T-cell (primary cell): ENCODE measurements around the gene ZNF93. TPM values are rescaled to one million over a fixed set of nuclear protein-coding genes. Genes with fewer than 3 reads are reported as not detected.
"Not testable (repeated sequence)": the region's sequence is repeated elsewhere in the genome, so short reads cannot be mapped to it uniquely, and the experiment has no call there.

ENCODE experiments used
- ATAC-seq, 4 experiments: fragments of 200-7000 bp in 3 of 4; fragments of 150-1000 bp in 1 of 4; cut with Tn5 transposase; replicated peaks in 1 of 4; 1 replicate in 3 of 4; 2 replicates in 1 of 4; pipeline ENCODE4 v1.10.0; 2021; ENCODE audit warnings: moderate library complexity in 3 of 4, mild to moderate bottlenecking in 2 of 4, moderate number of reproducible peaks in 1 of 4
- CTCF ChIA-PET, 2 donors: fragments of 300-600 bp; sonication (Branson Sonifier 250); formaldehyde crosslinking; loops; one replicate each; lab custom pipeline; 2022; ENCODE audit warnings: antibody characterized with exemption in 2 of 2; lab: Charles Lee
- POLR2A ChIA-PET, 2 donors: fragments of 300-600 bp; sonication (Branson Sonifier 250); formaldehyde crosslinking; loops; one replicate each; lab custom pipeline; 2022; ENCODE audit warnings: antibody characterized with exemption in 2 of 2; lab: Charles Lee
- DNase-seq, 35 experiments: peaks; one replicate each; pipeline versions ENCODE4 v3.0.0 to v3.0.0-alpha.2; 2013 to 2023
- H3K27ac ChIP-seq: one replicate; pipeline ENCODE4 v1.5.1; 2013; ENCODE audit warnings: low read length
- H3K27me3 ChIP-seq, 2 experiments: replicated peaks in 1 of 2; 1 replicate in 1 of 2; 2 replicates in 1 of 2; pipeline versions ENCODE4 v1.6.1 to v1.7.0; 2013; ENCODE audit warnings: low read length in 1 of 2, mixed read lengths in 1 of 2; ENCODE audit not compliant: control insufficient read depth in 2 of 2, insufficient read depth in 2 of 2; ENCODE audit errors: extremely low read depth in 1 of 2
- H3K36me3 ChIP-seq, 2 donors: 1 replicate in 1 of 2; 2 replicates in 1 of 2; pipeline versions ENCODE4 v1.6.1 to v1.7.0; 2013; ENCODE audit warnings: low read length in 1 of 2; ENCODE audit not compliant: control insufficient read depth in 2 of 2, insufficient read depth in 1 of 2; ENCODE audit errors: extremely low read depth in 1 of 2
- H3K4me1 ChIP-seq, 2 experiments: 1 replicate in 1 of 2; 2 replicates in 1 of 2; pipeline versions ENCODE4 v1.6.1 to v1.7.0; 2013; ENCODE audit warnings: low read length in 2 of 2, mixed read lengths in 1 of 2; ENCODE audit not compliant: insufficient read depth in 2 of 2, control insufficient read depth in 1 of 2; ENCODE audit errors: extremely low read depth in 1 of 2
- H3K4me3 ChIP-seq, 2 donors: 1 replicate in 1 of 2; 2 replicates in 1 of 2; pipeline versions ENCODE4 v1.5.1 to v1.7.0; 2013; ENCODE audit warnings: mild to moderate bottlenecking in 2 of 2, low read length in 1 of 2, moderate library complexity in 1 of 2; ENCODE audit not compliant: control insufficient read depth in 1 of 2; ENCODE audit errors: extremely low read depth in 1 of 2
- H3K9me3 ChIP-seq: 2 replicates; pipeline ENCODE4 v1.7.0; 2013
- H3K27ac Mint-ChIP-seq, 2 donors: one replicate each; pipeline ENCODE4 v1.8.0; 2020 to 2021; ENCODE audit warnings: mild to moderate bottlenecking in 2 of 2, mixed read lengths in 2 of 2
- H3K27me3 Mint-ChIP-seq, 2 donors: one replicate each; pipeline ENCODE4 v1.8.0; 2021 to 2022; ENCODE audit warnings: mixed read lengths in 2 of 2
- H3K36me3 Mint-ChIP-seq: one replicate; pipeline ENCODE4 v1.8.0; 2021; ENCODE audit warnings: mixed read lengths
- H3K4me1 Mint-ChIP-seq, 3 donors: one replicate each; pipeline ENCODE4 v1.8.0; 2020 to 2022; ENCODE audit warnings: mixed read lengths in 3 of 3, mild to moderate bottlenecking in 1 of 3
- H3K4me3 Mint-ChIP-seq, 3 donors: one replicate each; pipeline ENCODE4 v1.8.0; 2020 to 2022; ENCODE audit warnings: mild to moderate bottlenecking in 3 of 3, mixed read lengths in 3 of 3, moderate library complexity in 3 of 3
- H3K9me3 Mint-ChIP-seq, 3 donors: one replicate each; pipeline ENCODE4 v1.8.0; 2020 to 2022; ENCODE audit warnings: mixed read lengths in 3 of 3
- WGBS: methylation state at CpG from one replicate; pipeline ENCODE4 v1.1.5; 2013; ENCODE audit warnings: missing lambda C conversion rate; ENCODE audit not compliant: insufficient coverage; 5-methylcytosine and 5-hydroxymethylcytosine counted together
- total RNA-seq, 35 experiments: library from RNA in 6 of 35; stranded (reverse) in 6 of 35; fragments of 120-200 nt in 1 of 35; gene quantifications; one replicate each; pipeline versions ENCODE4 v1.2.1 to v1.2.4 and lab custom pipeline; 2013 to 2026

ZNF93 gene
- total RNA-seq, 5 donors from 2014 or later (not counting 1 experiment from before 2014, with no cell fraction given), result 4.5 to 8.1 (median 6.7) TPM

GRCh38 chr19:19930417-19930816, 29.7 kb downstream of the ZNF93 start:
- CTCF ChIA-PET, result not testable (repeated sequence)

GRCh38 chr19:19933432-19934314, 32.9 kb downstream of the ZNF93 start:
- Mint-ChIP-seq H3K9me3 (peaks cover 13 to 42% (median 34%) of the 10 kb centered on the region in 3 donors), H3K36me3 (peaks cover 37% of the 10 kb centered on the region)
- H3K27ac ChIP-seq, H3K4me3 Mint-ChIP-seq, H3K4me1 ChIP-seq, H3K27me3 Mint-ChIP-seq, H3K27me3 ChIP-seq, H3K36me3 ChIP-seq, H3K27ac Mint-ChIP-seq, H3K4me3 ChIP-seq, H3K4me1 Mint-ChIP-seq, POLR2A ChIA-PET, DNase-seq, ATAC-seq, CTCF ChIA-PET: not testable (repeated sequence)
- peaks cover 20% of the 10 kb centered on the region for H3K9me3 ChIP-seq
- no CpG with 5 or more reads among the region's 3 CpGs for WGBS

More at GRCh38 chr19:19930417-19930816, 29.7 kb downstream of the ZNF93 start:
- not testable (repeated sequence) for H3K4me3 ChIP-seq, H3K27me3 ChIP-seq, ATAC-seq, H3K4me3 Mint-ChIP-seq, H3K4me1 ChIP-seq, H3K27ac Mint-ChIP-seq, H3K36me3 ChIP-seq, H3K4me1 Mint-ChIP-seq, H3K27ac ChIP-seq, H3K27me3 Mint-ChIP-seq
- WGBS, result 97% methylated on average over 6 of the region's 7 CpGs
- POLR2A ChIA-PET, result interaction anchor here in 1 of 2 donors (0.6 kb wide), 1 partner anchor 398 kb away, joined by 3 read pairs; no protein-coding TSS in a partner anchor
- peaks cover 13 to 39% (median 26%) of the 10 kb centered on the region in 3 donors for H3K9me3 Mint-ChIP-seq
- peaks cover 62% of the 10 kb centered on the region for H3K36me3 Mint-ChIP-seq
- H3K9me3 ChIP-seq, result peaks cover 22% of the 10 kb centered on the region
- peak in 26 of 35 experiments; percentile 0 to 46 (median 18) for DNase-seq

GRCh38 chr19:19937403-19937802, 36.7 kb downstream of the ZNF93 start:
- DNase-seq, result no peak
- ATAC-seq, result no peak
- WGBS, result no CpG with 5 or more reads among the region's 2 CpGs
- Histone ChIP-seq H3K36me3 (peaks cover 0 to 3% of the 10 kb centered on the region in 2 donors), H3K4me1 (no peaks in the 10 kb centered on the region), H3K27me3 (peaks cover 0 to 4% of the 10 kb centered on the region in 2 experiments), H3K4me3 (no peak overlapping the region), H3K27ac (no peak overlapping the region), H3K9me3 (peaks cover 17% of the 10 kb centered on the region)
- ChIA-PET CTCF (no interaction called here), POLR2A (no interaction called here)
- Mint-ChIP-seq H3K27ac (no peak overlapping the region), H3K9me3 (peaks cover 19 to 51% (median 36%) of the 10 kb centered on the region in 3 donors), H3K27me3 (no peaks in the 10 kb centered on the region), H3K36me3 (peaks cover 24% of the 10 kb centered on the region), H3K4me3 (no peak overlapping the region), H3K4me1 (no peaks in the 10 kb centered on the region)

- POLR2A ChIA-PET, result interaction anchor here in 1 of 2 donors (0.7 kb wide), 1 partner anchor 28 kb away, joined by 3 read pairs; no protein-coding TSS in a partner anchor
- CTCF ChIA-PET, result interaction anchor here in 1 of 2 donors (0.6 kb wide), 1 partner anchor 1546 kb away, joined by 11 read pairs; no protein-coding TSS in a partner anchor
- DNase-seq, result no peak
- no peak for ATAC-seq
- Histone ChIP-seq H3K36me3 (peaks cover 0 to 2% of the 10 kb centered on the region in 2 donors), H3K4me3 (no peak overlapping the region), H3K27ac (no peak overlapping the region), H3K9me3 (peaks cover 15% of the 10 kb centered on the region), H3K4me1 (no peaks in the 10 kb centered on the region), H3K27me3 (peaks cover 0 to 4% of the 10 kb centered on the region in 2 experiments)
- WGBS, result no CpG with 5 or more reads among the region's 2 CpGs
- Mint-ChIP-seq H3K27ac (no peak overlapping the region), H3K4me1 (no peaks in the 10 kb centered on the region), H3K36me3 (peaks cover 13% of the 10 kb centered on the region), H3K27me3 (no peaks in the 10 kb centered on the region), H3K4me3 (no peak overlapping the region), H3K9me3 (peaks cover 14 to 49% (median 31%) of the 10 kb centered on the region in 3 donors)
Observed at GRCh38 chr19:19938449-19938848, 37.7 kb downstream of the ZNF93 start.

GRCh38 chr19:19943848-19944582, 43.3 kb downstream of the ZNF93 start:
- WGBS, result 91% methylated on average over 7 of the region's 8 CpGs
- Histone ChIP-seq H3K36me3 (no peaks in the 10 kb centered on the region), H3K9me3 (no peaks in the 10 kb centered on the region), H3K27me3 (peaks cover 0 to 14% of the 10 kb centered on the region in 2 experiments), H3K4me1 (no peaks in the 10 kb centered on the region), H3K4me3 (no peak overlapping the region), H3K27ac (no peak overlapping the region)
- ATAC-seq (no peak), DNase-seq (no peak)
- ChIA-PET POLR2A (no interaction called here), CTCF (no interaction called here)
- Mint-ChIP-seq H3K9me3 (peaks cover 6 to 42% (median 9%) of the 10 kb centered on the region in 3 donors), H3K4me1 (no peaks in the 10 kb centered on the region), H3K27ac (no peak overlapping the region), H3K27me3 (peaks cover 6 to 8% of the 10 kb centered on the region in 2 donors), H3K4me3 (no peak overlapping the region), H3K36me3 (peaks cover 4% of the 10 kb centered on the region)

- peaks cover 6 to 8% of the 10 kb centered on the region in 2 donors for H3K27me3 Mint-ChIP-seq
- WGBS, result 89% methylated on average over 3 of the region's 3 CpGs
- peaks cover 0 to 14% of the 10 kb centered on the region in 2 experiments for H3K27me3 ChIP-seq
- H3K36me3 Mint-ChIP-seq, result peaks cover 4% of the 10 kb centered on the region
- no peaks in the 10 kb centered on the region for H3K9me3 ChIP-seq
- H3K4me1 Mint-ChIP-seq, result no peaks in the 10 kb centered on the region
- H3K4me3 Mint-ChIP-seq, result no peak overlapping the region
- H3K27ac ChIP-seq, result no peak overlapping the region
- no peaks in the 10 kb centered on the region for H3K4me1 ChIP-seq
- no peak for DNase-seq
- H3K27ac Mint-ChIP-seq, result no peak overlapping the region
- no peak for ATAC-seq
- H3K36me3 ChIP-seq, result no peaks in the 10 kb centered on the region
- ChIA-PET POLR2A (no interaction called here), CTCF (no interaction called here)
- H3K9me3 Mint-ChIP-seq, result peaks cover 6 to 39% (median 6%) of the 10 kb centered on the region in 3 donors
- H3K4me3 ChIP-seq, result no peak overlapping the region
Observed at GRCh38 chr19:19944583-19944880, 43.8 kb downstream of the ZNF93 start.
